ENCODE data around the gene PRKAB2. TPM values are rescaled to one million over a fixed set of nuclear protein-coding genes. Genes with fewer than 3 reads are reported as not detected.

The PRKAB2 gene
- total RNA-seq, 4 donors from 2014 or later = 20.9 to 45.6 (median 27.3) TPM

DNA sequence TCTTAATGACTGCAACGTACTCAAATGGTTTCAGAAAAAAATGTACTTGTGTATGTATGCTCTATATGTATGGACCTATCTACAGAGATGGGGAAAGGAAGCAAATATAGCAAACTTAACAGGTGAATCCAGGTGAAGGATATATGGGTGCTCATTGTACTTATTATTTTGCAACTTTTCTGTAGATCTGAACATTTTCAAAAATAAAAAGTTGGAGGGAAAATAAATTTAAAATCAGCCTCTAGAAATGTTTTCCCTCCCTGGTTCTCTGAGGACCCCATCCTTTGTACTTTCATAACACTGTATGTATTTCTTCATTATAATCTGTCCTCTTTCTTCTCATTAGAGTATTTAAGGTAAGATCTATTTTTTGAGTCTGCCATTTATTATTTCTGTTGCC lies 34.9 kb upstream of the PRKAB2 start:
- intact Hi-C loops (cut with DNase I; ENCODE audit: low total_unique reads) (loop anchor here (10.0 kb wide), 1 partner anchor 558 kb away; the partner anchor contains the start of gene GJA5), in situ Hi-C loops (cut with MboI; ENCODE audit: low pct_ligation_motif_present in 1 of 4, low pct_unique_long_range_greater_than_20kb in 1 of 4, low sequenced_read_pairs in 3 of 4) (no loop called here)
- no peaks in the 10 kb centered on the region for H3K9me3 ChIP-seq
- no peak overlapping the region for H3K4me3 ChIP-seq
- no peak overlapping the region for H3K27ac ChIP-seq
- DNase-seq = no peak
- 76 to 85% methylated on average over 1 of the region's 1 CpG for WGBS, 2 donors (ENCODE audit: low coverage in 1 of 2)
- TF ChIP-seq EP300 (IDR thresholded peaks at IDR 0.05; ENCODE audit: low read depth) (no peak), POLR2AphosphoS5 (IDR thresholded peaks at IDR 0.05) (no peak), POLR2A (IDR thresholded peaks at IDR 0.05) (no peak)
- TF ChIP-seq, protein P1, sequence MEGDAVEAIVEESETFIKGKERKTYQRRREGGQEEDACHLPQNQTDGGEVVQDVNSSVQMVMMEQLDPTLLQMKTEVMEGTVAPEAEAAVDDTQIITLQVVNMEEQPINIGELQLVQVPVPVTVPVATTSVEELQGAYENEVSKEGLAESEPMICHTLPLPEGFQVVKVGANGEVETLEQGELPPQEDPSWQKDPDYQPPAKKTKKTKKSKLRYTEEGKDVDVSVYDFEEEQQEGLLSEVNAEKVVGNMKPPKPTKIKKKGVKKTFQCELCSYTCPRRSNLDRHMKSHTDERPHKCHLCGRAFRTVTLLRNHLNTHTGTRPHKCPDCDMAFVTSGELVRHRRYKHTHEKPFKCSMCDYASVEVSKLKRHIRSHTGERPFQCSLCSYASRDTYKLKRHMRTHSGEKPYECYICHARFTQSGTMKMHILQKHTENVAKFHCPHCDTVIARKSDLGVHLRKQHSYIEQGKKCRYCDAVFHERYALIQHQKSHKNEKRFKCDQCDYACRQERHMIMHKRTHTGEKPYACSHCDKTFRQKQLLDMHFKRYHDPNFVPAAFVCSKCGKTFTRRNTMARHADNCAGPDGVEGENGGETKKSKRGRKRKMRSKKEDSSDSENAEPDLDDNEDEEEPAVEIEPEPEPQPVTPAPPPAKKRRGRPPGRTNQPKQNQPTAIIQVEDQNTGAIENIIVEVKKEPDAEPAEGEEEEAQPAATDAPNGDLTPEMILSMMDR (IDR thresholded peaks at IDR 0.05) = no peak
- peaks cover 0 to 14% (median 5%) of the 10 kb centered on the region in 4 donors for H3K4me1 ChIP-seq
- H3K36me3 ChIP-seq = peaks cover 0 to 17% (median 3%) of the 10 kb centered on the region in 4 donors
- H3K27me3 ChIP-seq = no peaks in the 10 kb centered on the region

DNA sequence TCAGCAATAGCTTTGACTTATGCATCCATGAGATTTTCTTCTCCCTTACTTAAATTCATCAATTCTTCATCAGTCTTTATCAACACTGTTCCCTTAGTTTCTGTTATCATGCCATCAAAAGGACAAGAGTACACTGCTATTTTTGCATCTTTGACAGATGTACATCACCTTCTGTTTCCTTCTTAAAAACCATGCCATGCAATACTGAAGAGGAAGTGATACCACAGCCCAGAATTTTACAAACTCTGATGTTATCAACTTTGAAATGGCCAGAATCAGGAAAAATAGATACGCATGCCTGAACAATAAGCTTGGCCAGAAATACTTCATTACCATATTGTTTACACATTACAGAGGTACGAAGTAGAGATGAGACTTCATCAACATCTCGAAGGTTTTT lies 31.8 kb upstream of the PRKAB2 start:
- intact Hi-C loops (cut with DNase I; ENCODE audit: low total_unique reads) = loop anchor here (10.0 kb wide), 1 partner anchor 561 kb away; the partner anchor contains the start of gene GJA5
- H3K36me3 ChIP-seq = peaks cover 0 to 13% (median 3%) of the 10 kb centered on the region in 4 donors
- in situ Hi-C loops (cut with MboI; ENCODE audit: low pct_ligation_motif_present in 1 of 4, low pct_unique_long_range_greater_than_20kb in 1 of 4, low sequenced_read_pairs in 3 of 4) = no loop called here
- H3K4me3 ChIP-seq = no peak overlapping the region
- no peaks in the 10 kb centered on the region for H3K27me3 ChIP-seq
- TF ChIP-seq, protein P1 (IDR thresholded peaks at IDR 0.05) = no peak
- TF ChIP-seq EP300 (IDR thresholded peaks at IDR 0.05; ENCODE audit: low read depth) = no peak
- TF ChIP-seq POLR2A (IDR thresholded peaks at IDR 0.05) = no peak
- no peak for TF ChIP-seq POLR2AphosphoS5 (IDR thresholded peaks at IDR 0.05)
- 75 to 100% methylated on average over 1 to 3 of the region's 3 CpGs for WGBS, 2 donors (ENCODE audit: low coverage in 1 of 2)
- no peaks in the 10 kb centered on the region for H3K4me1 ChIP-seq
- no peak overlapping the region for H3K27ac ChIP-seq
- H3K9me3 ChIP-seq = no peaks in the 10 kb centered on the region
- no peak for DNase-seq

DNA sequence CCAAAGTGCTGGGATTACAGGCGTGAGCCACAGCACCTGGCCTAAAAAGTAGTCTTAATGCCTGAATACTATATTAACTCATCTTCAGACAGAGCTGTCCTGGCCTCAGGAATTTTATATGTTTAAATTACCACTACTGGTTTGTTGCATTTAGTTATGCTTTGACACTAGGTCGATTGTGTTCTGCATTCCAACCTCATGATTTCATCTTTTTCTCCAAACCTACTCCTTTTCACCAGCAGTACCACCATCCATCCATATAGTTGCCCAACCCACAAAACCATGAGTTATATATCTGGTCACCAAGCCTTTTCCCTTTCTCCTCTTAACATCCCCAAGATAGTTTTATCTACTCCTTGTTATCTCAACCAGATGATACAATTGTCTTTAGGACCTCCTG lies 30.3 kb upstream of the PRKAB2 start:
- Histone ChIP-seq H3K4me1 (no peaks in the 10 kb centered on the region), H3K9me3 (no peaks in the 10 kb centered on the region), H3K4me3 (no peak overlapping the region), H3K27me3 (no peaks in the 10 kb centered on the region), H3K36me3 (peaks cover 0 to 7% (median 3%) of the 10 kb centered on the region in 4 donors), H3K27ac (no peak overlapping the region)
- WGBS, 2 donors (ENCODE audit: low coverage in 1 of 2) = 40 to 74% methylated on average over 1 to 2 of the region's 2 CpGs
- no peak for DNase-seq
- intact Hi-C loops (cut with DNase I; ENCODE audit: low total_unique reads) (loop anchor here (10.0 kb wide), 1 partner anchor 562 kb away; the partner anchor contains the start of gene GJA5), in situ Hi-C loops (cut with MboI; ENCODE audit: low pct_ligation_motif_present in 1 of 4, low pct_unique_long_range_greater_than_20kb in 1 of 4, low sequenced_read_pairs in 3 of 4) (no loop called here)
- TF ChIP-seq, protein P1 (IDR thresholded peaks at IDR 0.05) = no peak
- no peak for TF ChIP-seq POLR2AphosphoS5 (IDR thresholded peaks at IDR 0.05)
- no peak for TF ChIP-seq POLR2A (IDR thresholded peaks at IDR 0.05)
- no peak for TF ChIP-seq EP300 (IDR thresholded peaks at IDR 0.05; ENCODE audit: low read depth)

DNA sequence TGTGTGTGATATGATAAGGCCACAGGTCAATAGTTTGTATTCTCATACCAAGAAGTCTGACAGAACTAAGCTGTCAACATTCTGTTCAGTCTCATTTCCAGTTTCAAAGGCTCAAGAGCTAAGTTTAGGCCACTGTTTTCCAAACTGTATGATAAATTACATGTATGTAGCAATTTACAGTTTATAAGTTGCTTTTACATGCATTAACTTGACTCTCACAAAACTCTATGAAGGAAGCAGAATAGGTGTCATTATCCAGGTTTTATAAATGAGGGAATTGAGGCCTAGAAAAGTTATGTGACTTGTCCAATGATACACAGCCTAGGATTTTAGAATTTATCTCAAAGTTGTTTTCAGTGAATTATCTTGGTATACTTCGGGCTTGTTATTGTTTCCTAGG lies 29.5 kb upstream of the PRKAB2 start:
- Histone ChIP-seq H3K27me3 (no peaks in the 10 kb centered on the region), H3K4me1 (no peaks in the 10 kb centered on the region), H3K9me3 (no peaks in the 10 kb centered on the region), H3K4me3 (no peak overlapping the region), H3K27ac (no peak overlapping the region), H3K36me3 (peaks cover 0 to 7% (median 3%) of the 10 kb centered on the region in 4 donors)
- no peak for DNase-seq
- in situ Hi-C loops (cut with MboI; ENCODE audit: low pct_ligation_motif_present in 1 of 4, low pct_unique_long_range_greater_than_20kb in 1 of 4, low sequenced_read_pairs in 3 of 4) (no loop called here), intact Hi-C loops (cut with DNase I; ENCODE audit: low total_unique reads) (loop anchor here (10.0 kb wide), 1 partner anchor 563 kb away; the partner anchor contains the start of gene GJA5)
- WGBS, 2 donors (ENCODE audit: low coverage in 1 of 2) = 93 to 100% methylated on average over 1 of the region's 1 CpG
- TF ChIP-seq POLR2AphosphoS5 (IDR thresholded peaks at IDR 0.05) (no peak), EP300 (IDR thresholded peaks at IDR 0.05; ENCODE audit: low read depth) (no peak), POLR2A (IDR thresholded peaks at IDR 0.05) (no peak)
- TF ChIP-seq, protein P1 (IDR thresholded peaks at IDR 0.05) = no peak
